ENCODE measurements around the gene ASL. TPM values are rescaled to one million over a fixed set of nuclear protein-coding genes. Genes with fewer than 3 reads are reported as not detected.
"Not testable (repeated sequence)": the region's sequence is repeated elsewhere in the genome, so short reads cannot be mapped to it uniquely, and the experiment has no call there.

ASL gene
- total RNA-seq, 1 donor from 2014 or later: 36.6 TPM

DNA sequence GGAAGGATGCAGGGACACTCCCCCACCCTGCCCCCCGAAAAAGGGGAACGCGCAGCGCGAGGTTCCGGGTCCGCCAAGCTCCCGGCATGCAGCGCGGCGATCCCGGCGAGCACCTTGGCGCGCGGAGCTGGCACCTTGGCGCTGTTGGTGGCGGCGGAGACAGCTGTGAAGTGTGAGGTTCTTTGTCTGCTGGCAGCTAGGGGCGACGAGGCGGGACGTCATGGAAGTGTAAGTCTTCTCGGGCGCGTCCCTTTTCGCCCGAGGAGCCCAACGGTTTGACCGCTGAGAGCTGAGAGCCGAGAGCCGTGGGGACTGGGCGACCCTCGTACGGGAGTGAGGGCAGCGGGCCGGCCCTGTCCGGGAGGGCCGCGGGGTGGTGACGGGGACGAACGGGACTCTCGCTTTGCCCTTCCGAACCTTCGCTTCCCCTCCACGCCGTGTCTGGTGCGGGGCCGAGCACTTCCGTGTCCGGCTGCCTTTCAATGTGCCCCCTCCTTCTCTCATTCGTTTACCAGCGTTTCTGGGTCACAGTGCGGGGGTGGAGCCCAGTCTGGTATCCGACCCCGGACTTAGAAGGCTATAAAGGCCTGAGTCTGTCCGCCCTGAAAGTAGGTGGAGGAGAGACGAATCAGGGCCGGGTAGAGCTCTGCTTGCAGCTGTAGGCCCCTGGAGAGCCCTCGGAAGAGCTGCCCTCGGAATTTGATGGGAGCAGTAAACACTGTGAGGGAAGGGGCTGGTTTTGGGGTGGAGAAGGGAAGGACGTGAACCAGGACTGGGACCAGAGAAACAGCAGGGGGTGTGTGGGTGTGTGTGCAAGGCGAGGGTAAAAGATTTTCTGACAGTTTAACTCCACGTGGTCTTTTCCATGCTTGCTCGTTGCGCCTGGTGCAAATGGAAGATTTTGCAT, 39.4 kb downstream of the ASL start, which contains the start of gene CRCP:
Gene CRCP, plus strand, starts transcription at position 105 of the 907 bp plus-strand sequence. Its CDS starts 116 bp downstream, at position 221.
- H3K4me3 Mint-ChIP-seq: peak within 1 kb of the TSS; percentile 99
- intact Hi-C loops (cut with micrococcal nuclease): loop anchor here (1.0 to 10.0 kb wide), 5 partner anchors 16 to 882 kb away; partner anchors contain the start of genes ASL, GUSB, SBDS and TPST1

DNA sequence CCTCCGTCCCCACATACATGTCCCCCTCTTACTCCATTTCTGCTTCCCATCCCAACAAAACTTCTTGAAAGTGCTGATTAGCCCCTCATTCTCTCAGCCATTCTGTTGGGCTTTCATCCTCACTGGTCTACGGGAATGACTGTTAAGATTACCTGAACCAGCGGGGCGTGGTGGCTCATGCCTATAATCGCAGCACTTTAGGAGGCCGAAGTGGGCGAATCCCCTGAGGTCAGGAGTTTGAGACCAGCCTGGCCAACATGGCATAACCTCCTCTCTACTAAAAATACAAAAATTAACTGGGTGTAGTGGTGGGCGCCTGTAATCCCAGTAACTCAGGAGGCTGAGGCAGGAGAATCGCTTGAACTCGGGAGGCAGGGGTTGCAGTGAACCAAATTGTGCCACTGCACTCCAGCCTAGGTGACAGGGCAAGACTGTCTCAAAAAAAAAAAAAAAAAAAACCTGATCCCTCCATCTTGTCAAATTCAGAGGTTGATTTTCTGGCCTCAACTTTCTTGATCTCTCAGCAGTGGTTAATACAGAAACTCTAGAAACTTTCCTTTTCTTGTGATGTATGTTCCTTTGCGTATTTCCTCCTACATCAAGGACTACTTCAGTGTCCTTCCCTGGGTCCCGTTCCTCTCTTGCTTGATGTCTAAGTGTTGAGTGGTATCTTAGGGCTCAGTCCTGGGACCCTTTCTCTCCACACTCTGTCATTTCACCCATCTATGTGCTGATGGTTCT, 41.2 kb downstream of the ASL start:
- not testable (repeated sequence) for DNase-seq (ENCODE audit: low spot score); H3K27me3 Mint-ChIP-seq (ENCODE audit: insufficient read depth); H3K9me3 Mint-ChIP-seq
- intact Hi-C loops (cut with micrococcal nuclease): loop anchor here (10.0 kb wide), 1 partner anchor 88 kb away; the partner anchor contains the start of gene TPST1
- H3K4me3 Mint-ChIP-seq: peak overlapping the region; percentile 82
- peaks cover 24% of the 10 kb centered on the region for H3K36me3 Mint-ChIP-seq (ENCODE audit: low read depth)
- H3K27ac Mint-ChIP-seq: peak overlapping the region; percentile 73
- H3K4me1 Mint-ChIP-seq (ENCODE audit: low read depth): peaks cover 40% of the 10 kb centered on the region

More for the DNA sequence above, 39.4 kb downstream of the ASL start, which contains the start of gene CRCP:
- no peaks in the 10 kb centered on the region for H3K27me3 Mint-ChIP-seq (ENCODE audit: insufficient read depth)
- no peaks in the 10 kb centered on the region for H3K9me3 Mint-ChIP-seq
- peak; percentile 79 for DNase-seq (ENCODE audit: low spot score)
- H3K4me1 Mint-ChIP-seq (ENCODE audit: low read depth): peaks cover 40% of the 10 kb centered on the region
- peaks cover 24% of the 10 kb centered on the region for H3K36me3 Mint-ChIP-seq (ENCODE audit: low read depth)
- peak within 1 kb of the TSS; percentile 95 for H3K27ac Mint-ChIP-seq

DNA sequence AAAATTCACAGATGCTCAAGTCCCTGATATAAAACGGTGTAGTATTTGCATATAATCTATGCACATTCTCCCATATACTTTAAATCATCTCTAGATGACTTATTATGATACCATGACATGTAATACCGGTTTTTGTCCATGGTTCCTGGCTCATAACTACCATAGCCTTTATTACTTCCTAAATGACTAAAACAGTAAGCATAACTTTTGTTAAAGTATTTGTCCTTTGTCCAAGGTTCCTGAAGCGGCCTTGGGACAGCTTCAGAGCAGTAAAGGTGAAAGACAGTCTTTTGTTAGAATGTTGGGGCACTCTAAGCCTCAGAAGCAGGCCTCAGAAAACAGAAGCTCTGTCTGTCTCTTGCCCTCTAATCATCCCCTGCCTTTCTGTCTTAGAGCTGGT, 43.0 kb downstream of the ASL start:
- H3K9me3 Mint-ChIP-seq: no peaks in the 10 kb centered on the region
- intact Hi-C loops (cut with micrococcal nuclease): loop anchor here (10.0 kb wide), 1 partner anchor 86 kb away; the partner anchor contains the start of gene TPST1
- peaks cover 40% of the 10 kb centered on the region for H3K4me1 Mint-ChIP-seq (ENCODE audit: low read depth)
- no peaks in the 10 kb centered on the region for H3K27me3 Mint-ChIP-seq (ENCODE audit: insufficient read depth)
- no peak overlapping the region for H3K27ac Mint-ChIP-seq
- DNase-seq (ENCODE audit: low spot score): no peak
- peaks cover 24% of the 10 kb centered on the region for H3K36me3 Mint-ChIP-seq (ENCODE audit: low read depth)
- no peak overlapping the region for H3K4me3 Mint-ChIP-seq

DNA sequence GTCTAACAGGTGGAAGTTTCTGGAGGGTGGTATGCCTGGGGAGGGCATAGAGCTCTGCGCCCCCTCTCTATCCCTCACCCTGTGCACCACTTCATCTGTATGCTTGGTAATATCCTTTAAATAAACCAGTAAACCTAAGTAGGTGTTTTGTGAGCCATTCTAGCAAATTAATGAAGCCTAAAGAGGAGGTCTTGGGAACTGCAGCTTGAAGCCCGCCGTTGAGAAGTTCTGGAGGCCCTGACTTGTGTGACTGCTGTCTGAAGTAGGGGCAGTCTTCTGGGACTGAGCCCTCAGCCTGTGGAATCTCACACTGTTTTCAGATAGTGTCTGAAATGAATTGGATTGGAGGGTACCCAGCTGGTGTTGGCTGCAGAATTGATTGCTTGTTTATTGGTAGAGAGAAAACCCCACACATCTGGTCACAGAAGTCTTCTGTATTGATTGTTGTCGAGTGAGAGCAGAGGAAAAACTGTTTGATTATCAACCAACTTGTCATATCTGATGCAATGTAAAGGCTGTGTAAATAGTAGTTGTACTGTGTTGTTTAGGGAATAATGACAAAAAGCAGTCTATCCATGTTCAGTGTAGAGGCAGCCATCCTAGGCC, 43.7 kb downstream of the ASL start:
- peaks cover 24% of the 10 kb centered on the region for H3K36me3 Mint-ChIP-seq (ENCODE audit: low read depth)
- H3K4me3 Mint-ChIP-seq: no peak overlapping the region
- no peak overlapping the region for H3K27ac Mint-ChIP-seq
- H3K27me3 Mint-ChIP-seq (ENCODE audit: insufficient read depth): no peaks in the 10 kb centered on the region
- no peak for DNase-seq (ENCODE audit: low spot score)
- intact Hi-C loops (cut with micrococcal nuclease): loop anchor here (10.0 kb wide), 1 partner anchor 85 kb away; the partner anchor contains the start of gene TPST1
- peaks cover 41% of the 10 kb centered on the region for H3K4me1 Mint-ChIP-seq (ENCODE audit: low read depth)
- no peaks in the 10 kb centered on the region for H3K9me3 Mint-ChIP-seq

DNA sequence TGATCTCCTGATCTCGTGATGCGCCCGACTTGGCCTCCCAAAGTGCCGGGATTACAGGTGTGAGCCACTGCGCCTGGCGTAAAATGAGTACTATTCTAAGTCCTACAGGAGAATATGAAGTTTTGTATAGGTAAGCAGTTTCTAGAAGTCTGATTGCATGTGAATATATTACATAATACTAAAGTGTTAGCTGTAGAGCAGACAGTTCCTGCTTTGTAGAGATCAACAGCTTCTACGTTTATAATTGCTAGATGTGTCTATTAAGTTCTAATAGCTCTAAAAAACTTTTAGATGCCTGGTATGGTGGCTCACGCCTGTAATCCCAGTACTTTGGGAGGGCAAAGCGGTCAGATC, 47.5 kb downstream of the ASL start:
- intact Hi-C loops (cut with micrococcal nuclease): no loop called here
- H3K4me3 Mint-ChIP-seq: no peak overlapping the region
- no peak overlapping the region for H3K27ac Mint-ChIP-seq

DNA sequence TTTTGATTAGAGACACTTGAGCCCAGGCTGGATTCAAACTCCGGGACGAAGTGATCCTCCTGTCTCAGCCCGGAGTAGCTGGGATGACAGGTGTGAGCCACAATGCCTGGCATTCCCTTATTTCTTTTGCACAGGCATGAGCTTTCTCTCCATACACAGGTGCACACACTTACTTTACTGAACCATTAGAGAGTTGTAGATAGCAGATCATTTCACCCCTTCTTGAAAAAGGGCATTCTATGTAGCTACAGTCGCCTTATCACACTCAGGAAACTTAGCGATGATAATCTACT, 48.9 kb downstream of the ASL start:
- H3K27me3 Mint-ChIP-seq (ENCODE audit: insufficient read depth); H3K36me3 Mint-ChIP-seq (ENCODE audit: low read depth); H3K9me3 Mint-ChIP-seq; intact Hi-C loops (cut with micrococcal nuclease); DNase-seq (ENCODE audit: low spot score); H3K4me3 Mint-ChIP-seq: not testable (repeated sequence)
- Mint-ChIP-seq H3K27ac (peak overlapping the region; percentile 27), H3K4me1 (ENCODE audit: low read depth) (peaks cover 30% of the 10 kb centered on the region)

More for the DNA sequence above, 47.5 kb downstream of the ASL start:
- H3K36me3 Mint-ChIP-seq (ENCODE audit: low read depth): peaks cover 16% of the 10 kb centered on the region
- H3K9me3 Mint-ChIP-seq: no peaks in the 10 kb centered on the region
- H3K4me1 Mint-ChIP-seq (ENCODE audit: low read depth): peaks cover 41% of the 10 kb centered on the region
- DNase-seq (ENCODE audit: low spot score): no peak
- H3K27me3 Mint-ChIP-seq (ENCODE audit: insufficient read depth): no peaks in the 10 kb centered on the region

DNA sequence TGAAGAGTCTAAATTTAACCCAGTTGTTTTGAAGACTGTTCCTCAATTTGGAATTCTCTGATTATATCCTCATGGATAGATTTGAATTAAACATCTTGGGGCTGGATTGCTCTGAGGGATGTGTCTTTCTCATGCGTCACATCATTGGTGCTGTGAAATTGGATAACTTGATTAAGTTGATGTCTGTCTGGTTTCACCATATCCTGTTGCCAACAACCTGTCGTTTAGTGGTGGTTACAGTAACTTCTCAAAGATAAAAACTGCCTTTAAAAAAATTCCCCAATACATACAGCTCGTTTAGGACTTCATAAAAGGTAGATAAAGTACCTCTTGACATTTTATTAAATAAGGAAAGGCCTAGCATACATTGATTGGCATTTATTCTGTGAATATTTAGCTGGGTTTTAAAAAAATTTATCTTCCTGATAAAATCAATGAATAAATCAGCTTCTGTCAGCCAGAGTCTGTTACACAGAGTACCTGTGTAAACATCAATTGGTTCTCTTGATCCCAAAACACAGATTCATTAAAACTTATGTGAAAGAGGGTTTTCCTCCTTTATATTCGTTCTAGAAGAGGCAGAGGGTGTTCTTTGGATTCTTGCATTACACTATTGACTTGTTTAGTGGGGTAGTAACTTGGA, 49.6 kb downstream of the ASL start:
- no peak for DNase-seq (ENCODE audit: low spot score)
- no peak overlapping the region for H3K27ac Mint-ChIP-seq
- H3K9me3 Mint-ChIP-seq: no peaks in the 10 kb centered on the region
- H3K4me3 Mint-ChIP-seq: peak overlapping the region; percentile 28
- intact Hi-C loops (cut with micrococcal nuclease): no loop called here
- peaks cover 12% of the 10 kb centered on the region for H3K36me3 Mint-ChIP-seq (ENCODE audit: low read depth)
- H3K27me3 Mint-ChIP-seq (ENCODE audit: insufficient read depth): no peaks in the 10 kb centered on the region
- peaks cover 31% of the 10 kb centered on the region for H3K4me1 Mint-ChIP-seq (ENCODE audit: low read depth)

DNA sequence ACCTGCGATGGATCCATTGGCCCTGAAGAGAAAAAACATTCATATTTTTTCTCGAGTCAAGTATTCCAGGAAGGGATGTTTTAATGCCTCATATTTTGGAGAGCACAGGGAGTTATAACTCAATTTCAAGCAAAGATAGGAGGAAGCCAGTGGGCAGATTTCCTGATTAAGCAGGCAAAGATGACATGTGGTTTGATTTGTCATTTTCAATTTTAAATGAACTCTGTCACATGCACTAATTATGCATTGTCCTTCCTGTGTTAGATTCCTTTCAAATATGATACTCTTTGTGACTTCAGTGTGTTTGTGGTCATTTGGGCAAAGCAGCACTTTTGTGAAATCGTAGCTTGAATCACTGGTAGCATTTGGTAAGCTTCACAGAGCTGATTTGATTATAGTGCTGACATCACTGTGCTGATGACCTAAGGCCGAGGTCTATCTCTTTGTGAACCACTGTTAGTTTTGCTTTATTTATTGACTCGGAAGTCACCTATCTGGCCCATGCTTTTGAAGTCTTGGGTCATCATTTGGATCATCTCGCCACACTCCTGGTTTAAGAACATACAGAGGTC, 50.2 kb downstream of the ASL start:
- H3K4me3 Mint-ChIP-seq; H3K27me3 Mint-ChIP-seq (ENCODE audit: insufficient read depth); intact Hi-C loops (cut with micrococcal nuclease); H3K9me3 Mint-ChIP-seq; DNase-seq (ENCODE audit: low spot score): not testable (repeated sequence)
- H3K36me3 Mint-ChIP-seq (ENCODE audit: low read depth): peaks cover 12% of the 10 kb centered on the region
- peak overlapping the region; percentile 54 for H3K27ac Mint-ChIP-seq
- peaks cover 31% of the 10 kb centered on the region for H3K4me1 Mint-ChIP-seq (ENCODE audit: low read depth)

DNA sequence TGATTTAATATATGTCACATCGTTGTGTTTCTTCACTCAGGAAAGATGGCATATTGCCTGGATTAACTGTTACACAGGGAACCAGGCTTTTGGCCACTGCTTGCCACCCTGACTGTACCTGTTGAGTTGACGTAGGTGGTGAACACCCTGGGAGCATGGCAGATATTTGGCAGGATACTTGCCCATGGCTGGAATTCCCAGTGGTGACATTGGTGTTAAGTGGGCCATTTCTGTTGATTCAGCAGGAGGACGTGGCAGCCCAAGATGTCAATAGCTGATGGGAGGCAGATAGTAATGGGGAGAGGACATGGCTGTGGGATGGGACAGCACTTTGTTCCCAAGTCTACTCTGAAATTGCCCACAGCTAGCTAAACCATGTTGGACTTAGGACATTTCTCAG, 51.6 kb downstream of the ASL start:
- H3K27ac Mint-ChIP-seq; H3K27me3 Mint-ChIP-seq (ENCODE audit: insufficient read depth); H3K9me3 Mint-ChIP-seq; intact Hi-C loops (cut with micrococcal nuclease); DNase-seq (ENCODE audit: low spot score); H3K4me3 Mint-ChIP-seq: not testable (repeated sequence)
- H3K36me3 Mint-ChIP-seq (ENCODE audit: low read depth): peaks cover 18% of the 10 kb centered on the region
- H3K4me1 Mint-ChIP-seq (ENCODE audit: low read depth): peaks cover 31% of the 10 kb centered on the region

DNA sequence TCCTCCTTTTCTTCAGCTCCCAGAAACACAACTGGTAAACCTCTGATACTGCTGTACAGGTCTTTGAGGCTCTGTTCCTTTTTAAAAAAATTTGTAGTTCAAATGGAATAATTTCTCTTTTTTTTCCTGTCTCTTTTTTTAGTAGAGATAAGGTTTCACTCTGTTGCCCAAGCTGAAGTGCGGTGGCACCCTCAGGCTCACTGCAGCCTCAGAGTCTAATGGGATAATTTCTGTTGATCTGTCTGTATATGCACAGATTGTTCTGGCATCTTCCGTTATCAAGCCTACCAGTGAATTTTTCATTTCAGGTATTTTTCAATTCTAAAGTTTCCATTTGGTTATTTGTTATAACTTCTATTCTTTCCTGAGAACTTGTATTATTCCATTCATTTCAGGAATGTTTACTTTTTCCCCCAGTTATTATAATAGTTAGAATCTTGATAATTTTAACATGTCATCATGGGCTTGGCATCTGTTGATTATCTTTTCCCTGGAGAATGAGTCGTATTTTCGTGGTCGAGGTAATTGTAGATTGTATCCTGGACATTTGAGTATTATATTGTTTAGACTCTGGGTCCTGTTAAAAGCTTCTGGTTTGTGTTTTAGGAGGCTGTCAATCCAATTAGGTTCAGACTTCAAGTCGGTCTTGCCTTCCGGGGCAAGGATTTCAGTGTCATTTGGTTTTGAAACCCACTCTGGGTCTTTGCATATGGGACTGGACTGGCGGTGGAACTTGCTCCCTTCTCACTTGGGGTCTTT, 63.6 kb downstream of the ASL start:
- H3K27me3 Mint-ChIP-seq (ENCODE audit: insufficient read depth): no peaks in the 10 kb centered on the region
- no peak overlapping the region for H3K4me3 Mint-ChIP-seq
- no peak overlapping the region for H3K27ac Mint-ChIP-seq
- no peaks in the 10 kb centered on the region for H3K9me3 Mint-ChIP-seq
- H3K36me3 Mint-ChIP-seq (ENCODE audit: low read depth): peaks cover 53% of the 10 kb centered on the region
- intact Hi-C loops (cut with micrococcal nuclease): no loop called here
- DNase-seq (ENCODE audit: low spot score): no peak
- peaks cover 4% of the 10 kb centered on the region for H3K4me1 Mint-ChIP-seq (ENCODE audit: low read depth)

DNA sequence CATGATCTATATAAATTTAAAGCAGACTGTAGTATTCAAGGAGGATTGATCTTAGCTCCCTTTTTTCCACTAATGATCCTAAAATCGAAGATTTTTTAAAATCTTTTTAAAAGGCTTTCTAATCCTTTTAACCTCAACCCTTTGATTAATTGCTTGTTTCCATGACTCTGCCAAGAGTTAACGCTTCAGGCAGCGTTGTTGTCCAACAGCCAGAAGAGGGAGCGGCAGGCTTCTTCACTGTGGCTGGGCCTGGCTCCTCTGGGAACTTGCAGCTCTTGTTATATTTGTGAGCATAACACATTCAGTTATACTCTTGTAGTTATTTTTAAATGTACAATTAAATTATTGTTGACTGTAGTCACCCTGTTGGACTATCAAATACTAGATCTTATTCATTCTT, 65.3 kb downstream of the ASL start:
- H3K4me3 Mint-ChIP-seq: no peak overlapping the region
- no peak overlapping the region for H3K27ac Mint-ChIP-seq
- H3K36me3 Mint-ChIP-seq (ENCODE audit: low read depth): peaks cover 49% of the 10 kb centered on the region
- H3K4me1 Mint-ChIP-seq (ENCODE audit: low read depth): peaks cover 8% of the 10 kb centered on the region
- no peak for DNase-seq (ENCODE audit: low spot score)
- intact Hi-C loops (cut with micrococcal nuclease): no loop called here
- no peaks in the 10 kb centered on the region for H3K27me3 Mint-ChIP-seq (ENCODE audit: insufficient read depth)
- no peaks in the 10 kb centered on the region for H3K9me3 Mint-ChIP-seq

DNA sequence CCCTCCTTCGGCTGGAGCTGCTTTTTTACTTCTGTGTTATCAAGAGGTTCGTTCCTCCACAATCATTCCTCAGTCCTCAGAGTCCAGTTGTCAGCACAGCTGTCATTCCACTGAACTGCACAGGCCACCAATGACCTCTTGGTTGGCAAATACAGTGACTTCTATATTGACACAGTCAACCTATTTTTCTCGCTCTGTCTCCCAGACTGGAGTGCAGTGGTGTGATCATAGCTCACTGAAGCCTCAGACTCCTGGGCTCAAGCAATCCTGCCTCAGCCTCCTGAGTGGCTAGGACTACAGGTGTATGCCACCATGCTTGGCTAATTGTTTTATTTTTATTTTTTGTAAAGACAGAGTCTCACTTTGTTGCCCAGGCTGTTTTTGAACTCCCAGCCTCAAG, 66.7 kb downstream of the ASL start:
- Mint-ChIP-seq H3K4me3 (no peak overlapping the region), H3K27ac (no peak overlapping the region), H3K36me3 (ENCODE audit: low read depth) (peaks cover 56% of the 10 kb centered on the region), H3K9me3 (no peaks in the 10 kb centered on the region), H3K4me1 (ENCODE audit: low read depth) (peaks cover 9% of the 10 kb centered on the region), H3K27me3 (ENCODE audit: insufficient read depth) (no peaks in the 10 kb centered on the region)
- no peak for DNase-seq (ENCODE audit: low spot score)
- intact Hi-C loops (cut with micrococcal nuclease): no loop called here
